Activated CD4-positive, CD25-positive, alpha-beta regulatory T cell treated with anti-CD3 and anti-CD28 coated beads, Interleukin-2, amount 50 U/mL, for 24 hours (primary cell): ENCODE data around the gene SELENOS.
"Not testable (repeated sequence)": the region's sequence is repeated elsewhere in the genome, so short reads cannot be mapped to it uniquely, and the experiment has no call there.

ENCODE experiments used
- ATAC-seq, 2 donors: fragments of 150-1000 bp; cut with Tn5 transposase; one replicate each; pipeline ENCODE4 v1.10.0; 2021; ENCODE audit warnings: mild to moderate bottlenecking in 1 of 2, moderate library complexity in 1 of 2

SELENOS gene

DNA sequence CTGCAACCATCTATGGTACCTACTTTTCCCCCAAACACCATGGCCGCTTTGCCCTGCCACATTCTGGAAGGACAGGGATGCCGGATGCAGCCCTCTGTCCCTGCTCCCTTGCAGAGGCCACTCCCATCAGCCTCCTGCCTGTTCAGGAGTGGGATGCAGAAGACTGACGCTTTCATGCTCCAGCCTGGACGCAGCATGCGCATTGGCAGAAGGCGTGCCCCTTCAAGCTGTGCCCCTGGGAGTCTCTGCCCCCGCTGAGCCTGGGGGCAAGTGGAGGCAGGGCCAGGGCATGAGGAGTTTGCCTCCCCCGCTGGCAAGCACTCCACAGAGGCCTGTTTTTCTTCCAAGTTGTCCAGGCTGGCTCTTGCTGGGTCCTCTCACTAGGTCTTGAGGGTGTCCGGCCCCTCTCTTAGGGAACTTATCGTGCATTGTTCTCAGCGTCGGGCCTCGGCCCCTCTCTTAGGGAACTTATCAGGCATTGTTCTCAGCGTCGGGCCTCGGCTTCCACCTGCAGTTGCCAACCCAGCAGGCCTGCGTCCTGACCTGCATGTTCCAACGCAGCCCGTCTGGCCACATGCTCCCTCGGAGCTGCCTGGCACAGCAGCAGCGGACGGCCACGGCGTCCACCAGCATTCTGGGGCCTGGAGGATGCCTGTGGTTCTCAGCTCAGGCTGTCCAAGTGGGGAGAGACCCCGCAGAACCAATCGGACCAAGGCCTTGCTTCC lies 32.3 kb upstream of the SELENOS start:
- no peak for ATAC-seq

DNA sequence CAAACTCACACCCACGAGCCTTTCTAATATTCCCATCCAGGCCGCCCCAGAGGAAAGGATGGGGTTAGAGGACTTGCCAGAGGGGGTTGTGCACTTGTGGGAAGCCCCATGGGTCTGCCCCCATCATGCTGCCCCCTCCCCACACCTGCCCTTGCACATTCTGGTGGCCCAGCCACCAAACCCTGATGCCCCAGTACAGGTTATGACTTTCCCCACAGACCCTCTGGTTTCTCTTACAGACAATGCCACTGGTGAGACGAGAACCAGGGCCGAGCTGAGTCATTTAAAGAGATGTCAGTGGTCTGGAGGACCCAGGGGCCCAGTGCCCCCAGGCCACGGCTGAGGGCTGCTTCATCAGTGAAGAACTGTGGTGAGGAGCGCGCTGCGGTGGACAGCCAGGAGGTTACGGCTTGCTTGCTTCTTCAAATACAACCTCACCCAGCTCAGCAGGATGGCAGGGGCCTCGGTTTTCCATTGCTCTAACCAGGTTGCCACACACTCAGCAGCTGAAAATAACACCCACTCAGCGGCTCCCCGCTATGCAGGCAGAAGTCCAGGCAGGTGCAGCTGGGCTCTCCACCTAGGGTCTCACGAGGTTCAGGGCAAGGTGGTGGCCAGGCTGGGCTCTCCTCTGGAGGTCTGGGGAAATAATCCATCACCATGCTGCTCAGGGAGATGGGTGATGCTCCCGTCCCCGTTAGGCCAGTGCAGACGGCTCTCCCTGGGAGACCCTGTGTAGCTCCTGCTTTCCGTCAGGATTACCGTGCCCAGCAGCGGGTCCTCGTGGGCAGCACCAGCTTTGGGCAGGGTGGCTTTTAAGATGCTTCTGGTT lies 31.5 kb upstream of the SELENOS start:
- no peak for ATAC-seq

DNA sequence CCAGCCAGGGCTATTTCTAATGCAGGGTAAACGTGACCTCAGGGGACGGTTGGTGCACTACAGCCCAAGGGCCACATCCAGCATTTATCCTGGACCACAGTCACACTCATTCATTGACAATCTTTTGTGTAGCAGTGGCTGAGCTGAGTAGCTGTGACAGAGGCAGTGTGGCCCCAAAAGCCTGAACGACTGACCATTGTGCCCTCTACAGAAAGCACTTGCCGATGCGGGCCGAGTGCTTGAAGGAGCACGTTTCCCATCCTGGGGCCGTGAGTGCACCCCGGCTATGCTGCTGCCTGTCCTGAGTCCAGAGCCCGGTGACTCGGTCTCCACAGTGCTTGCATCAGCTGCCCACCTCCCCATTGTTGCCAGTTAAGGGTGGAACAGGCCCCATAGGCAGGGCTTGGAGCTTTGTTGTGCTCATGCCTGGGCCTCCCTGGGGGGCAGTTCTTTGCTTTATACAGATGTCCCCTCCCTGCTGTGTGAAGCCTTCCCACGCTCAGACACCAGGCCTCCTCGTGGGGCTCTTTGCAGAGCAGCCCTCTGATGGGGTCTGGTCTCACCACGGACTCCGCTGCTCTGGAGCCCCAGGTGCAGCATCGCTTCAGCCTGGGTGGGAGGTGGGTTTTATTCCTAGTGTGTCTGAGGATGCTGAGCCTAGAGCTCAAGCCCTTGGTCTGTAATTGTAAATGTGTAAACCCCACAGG lies 30.8 kb upstream of the SELENOS start:
- no peak for ATAC-seq

DNA sequence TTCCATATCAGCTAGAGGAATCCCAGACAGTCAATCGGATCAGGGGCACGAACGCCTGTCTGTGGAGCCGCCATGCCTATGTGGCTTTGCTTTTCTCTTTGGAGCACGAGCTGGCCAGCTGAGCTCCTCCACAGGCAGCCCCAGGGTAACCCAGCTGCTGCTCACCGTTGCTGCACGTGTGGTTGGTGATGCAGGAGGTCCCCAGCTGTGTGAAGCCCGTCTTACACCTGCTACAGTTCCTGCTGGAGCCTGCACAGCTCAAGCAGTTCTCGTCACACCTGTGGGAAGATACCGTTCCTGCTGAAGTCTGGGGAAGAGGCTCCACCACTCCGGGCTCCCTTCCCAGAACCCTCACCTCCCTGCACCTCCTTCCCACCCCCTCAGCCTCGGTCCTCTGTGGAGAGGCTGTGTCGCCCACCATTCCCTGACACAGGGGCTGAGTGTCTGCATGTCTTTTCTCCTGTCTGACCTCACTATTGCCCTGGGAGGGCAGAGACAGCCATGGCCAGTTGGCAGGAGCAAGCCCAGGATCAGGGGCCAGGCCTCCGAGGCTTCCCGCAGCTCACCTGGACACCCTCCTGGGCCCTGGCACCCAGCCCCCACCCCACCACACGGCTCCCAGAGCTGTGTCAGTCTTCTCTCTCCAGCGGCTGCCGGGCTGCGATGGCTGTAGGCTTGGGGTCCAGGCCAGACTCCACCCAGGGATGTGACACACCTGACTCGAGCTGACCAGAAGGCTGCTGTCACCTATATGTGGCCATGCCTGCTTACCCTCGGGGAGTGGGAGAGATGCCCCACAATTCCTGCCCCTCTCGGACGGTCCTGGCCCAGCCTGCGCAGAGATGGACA lies 30.0 kb upstream of the SELENOS start:
- no peak for ATAC-seq

DNA sequence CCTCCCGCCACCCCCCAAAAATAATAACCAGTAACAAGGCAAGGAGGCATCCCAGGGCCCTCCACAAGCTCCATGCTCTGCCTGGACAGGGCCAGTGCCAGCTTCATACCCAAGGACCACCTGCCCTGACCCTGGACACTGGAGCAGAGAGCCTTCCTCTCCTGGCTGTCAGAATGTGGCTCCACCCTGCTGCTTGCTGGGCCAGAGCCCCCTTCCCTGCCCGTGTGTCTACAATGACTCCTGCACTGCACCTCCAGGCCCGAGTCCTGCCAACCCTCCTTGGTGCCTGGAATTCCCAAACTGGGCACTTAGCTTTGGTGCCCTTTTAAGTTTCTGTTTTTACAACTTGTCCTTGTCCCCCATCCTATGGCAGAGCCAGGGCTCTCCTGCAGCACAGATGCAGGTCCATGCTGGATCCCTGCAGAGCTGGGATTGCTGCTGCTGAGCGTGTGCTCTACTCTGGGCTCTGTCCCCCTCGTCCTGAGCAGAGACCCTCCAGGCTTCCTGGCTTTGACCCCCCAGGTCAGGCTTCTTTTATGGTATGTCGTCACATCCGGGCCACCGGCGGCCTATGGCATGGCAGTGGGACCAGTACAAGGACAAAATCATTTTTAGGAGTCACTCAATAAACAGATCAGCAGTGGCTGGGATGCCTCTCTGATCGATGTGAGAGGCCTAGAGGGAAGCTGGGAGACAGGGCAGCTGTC lies 29.2 kb upstream of the SELENOS start:
- ATAC-seq: no peak

DNA sequence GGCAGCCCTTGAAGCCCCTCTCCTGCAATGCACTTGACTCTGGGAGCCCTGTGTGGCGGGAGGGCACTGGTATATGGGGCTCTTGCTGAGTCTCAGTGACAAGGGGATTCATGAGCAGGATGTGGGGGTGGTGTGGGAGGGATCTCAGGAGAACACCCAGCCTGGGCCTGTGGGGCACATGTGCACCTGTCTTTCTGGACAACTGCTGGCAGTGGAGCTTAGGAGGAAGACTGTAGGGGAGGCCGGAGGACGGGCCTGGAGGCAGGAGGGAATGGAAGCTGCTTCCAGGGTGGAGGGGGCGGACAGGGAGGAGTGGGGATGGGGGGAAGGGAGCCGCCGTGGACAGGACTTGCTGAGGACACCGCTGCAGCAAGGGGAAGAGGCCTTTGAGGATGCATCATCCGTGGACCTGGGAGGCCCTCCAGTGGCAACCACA lies 28.6 kb upstream of the SELENOS start:
- no peak for ATAC-seq

DNA sequence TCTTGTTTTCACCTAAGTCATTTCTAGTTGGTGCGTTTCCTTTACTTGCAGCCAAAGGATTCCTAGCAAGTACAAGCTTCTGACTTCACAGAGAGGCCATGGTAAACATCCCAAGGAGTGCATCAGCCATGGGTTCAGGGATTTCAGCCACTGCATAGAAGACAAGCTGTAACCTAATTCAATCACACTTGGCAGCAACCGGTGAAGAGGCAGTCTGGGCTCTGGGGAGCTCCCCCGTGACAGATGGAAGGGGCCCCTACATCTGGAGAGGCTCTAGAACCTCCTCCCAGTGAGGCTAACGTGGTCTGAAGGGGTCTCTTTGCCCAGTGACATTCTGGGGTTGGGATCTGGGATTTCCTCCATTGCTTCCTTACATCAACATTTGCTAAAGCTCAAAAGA lies 26.1 kb upstream of the SELENOS start:
- ATAC-seq: no peak

DNA sequence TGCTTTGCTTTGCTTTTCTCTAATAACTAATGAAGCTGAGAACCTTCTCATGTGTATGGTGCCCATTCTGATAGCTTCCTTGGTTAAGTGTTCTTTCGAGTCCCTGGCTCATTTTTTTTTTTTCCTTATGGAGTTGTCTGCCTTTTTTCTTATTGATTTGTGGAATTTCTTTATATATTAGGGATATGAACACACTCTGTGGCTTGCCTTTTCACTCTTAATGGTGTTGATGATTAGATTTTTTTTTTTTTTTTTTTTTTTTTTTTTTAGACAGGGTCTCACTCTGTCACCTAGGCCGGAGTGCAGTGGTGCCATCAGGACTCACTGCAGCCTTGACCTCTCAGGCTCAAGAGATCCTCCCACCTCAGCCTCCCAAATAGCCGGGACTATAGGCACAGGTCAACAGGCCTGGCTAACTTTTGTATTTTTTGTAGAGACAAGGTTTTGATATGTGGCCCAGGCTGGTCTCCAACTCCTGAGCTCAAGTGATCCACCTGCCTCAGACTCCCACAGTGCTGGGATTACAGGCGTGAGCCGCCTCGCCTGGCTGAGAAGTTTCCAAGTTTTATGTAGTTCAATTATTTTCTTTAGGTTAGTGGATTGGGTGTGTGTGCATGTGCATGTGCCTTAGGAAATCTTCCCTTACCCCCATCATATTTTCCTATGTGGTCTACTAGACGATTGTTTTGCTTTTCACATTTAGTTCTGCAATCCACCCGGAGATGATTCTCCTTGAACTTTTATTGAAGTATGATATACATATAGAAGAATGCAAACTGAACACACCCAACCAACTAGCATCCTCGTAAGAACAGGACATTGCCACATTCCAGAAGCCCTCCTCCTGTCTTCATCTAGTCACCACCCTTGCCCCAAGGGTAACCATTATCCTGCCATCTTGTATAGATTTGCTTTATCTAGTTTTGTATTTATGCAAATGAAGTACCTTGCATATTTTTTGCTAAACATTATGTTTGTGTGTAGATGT lies 19.4 kb upstream of the SELENOS start:
- ATAC-seq: no peak

DNA sequence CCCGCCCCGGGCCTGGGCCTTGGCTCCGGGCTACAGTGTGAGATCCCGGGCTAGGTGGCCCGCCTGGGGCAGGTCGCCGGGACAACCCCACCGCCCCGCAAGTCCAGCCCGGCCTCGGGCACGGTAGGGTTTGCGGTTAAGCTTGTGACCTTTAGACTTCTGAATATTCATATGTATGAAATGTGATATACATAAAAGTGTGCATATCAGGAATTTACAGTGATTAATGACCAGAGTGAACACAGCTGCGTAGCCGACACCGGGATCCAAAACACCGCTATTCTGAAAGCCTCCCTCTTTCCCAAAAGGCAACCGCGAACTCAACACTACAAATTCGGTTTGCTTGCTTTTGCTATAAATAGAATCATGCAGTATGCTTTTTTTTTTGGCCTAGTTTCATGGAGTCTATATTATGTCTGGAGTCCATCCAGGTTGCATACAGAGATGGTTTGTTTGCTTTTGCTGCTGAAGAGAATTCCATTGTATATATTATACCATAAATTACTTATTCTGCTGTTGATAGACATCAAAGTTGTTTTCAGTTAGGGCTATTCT lies 18.4 kb upstream of the SELENOS start:
- ATAC-seq: no peak

DNA sequence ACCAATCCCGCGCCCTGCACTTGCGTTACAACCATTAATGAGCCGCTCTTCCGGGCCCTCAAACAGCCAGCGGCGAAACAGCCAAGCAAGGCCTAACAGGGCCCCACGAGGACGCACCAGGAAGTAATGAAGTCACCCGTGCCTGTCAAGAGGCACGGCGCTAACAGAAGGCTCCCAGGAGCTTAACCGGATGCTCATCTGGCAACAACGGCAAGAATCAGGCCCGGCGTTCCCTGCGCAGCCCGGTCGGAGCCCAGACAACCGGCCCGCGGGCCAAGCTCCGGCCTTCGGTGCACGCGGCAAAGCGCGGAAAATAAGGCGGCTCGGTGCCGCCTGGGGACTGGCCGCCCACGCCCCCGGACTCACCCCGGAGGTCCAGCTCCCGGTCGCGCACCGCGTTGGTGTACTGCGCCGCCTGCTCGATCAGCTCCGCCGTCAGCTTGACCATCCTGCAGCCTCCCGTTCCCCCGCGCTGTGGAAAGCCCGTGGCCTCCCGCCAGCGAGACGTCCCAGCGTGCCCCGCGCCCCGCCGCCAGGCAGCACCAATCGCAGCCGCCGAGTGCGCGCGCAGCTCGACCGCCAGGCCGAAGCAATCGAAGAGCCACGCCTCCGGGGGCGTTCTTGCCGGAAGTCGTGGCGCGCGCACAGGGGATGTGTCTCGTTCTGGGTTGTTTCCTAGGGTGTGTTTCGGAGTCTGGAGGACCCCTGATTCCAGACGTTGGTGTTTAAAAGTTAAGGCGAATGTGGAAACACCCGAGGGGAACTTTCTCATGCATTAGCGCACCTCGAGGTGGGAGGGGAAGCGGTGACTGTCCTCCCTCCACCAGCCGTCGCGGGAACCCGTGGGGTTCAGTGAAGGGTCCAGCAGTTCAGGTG lies 17.7 kb upstream of the SELENOS start, which contains the start of gene SNRPA1:
TSS of gene SNRPA1 (minus strand) at position 518 of the 876 bp plus-strand sequence. CDS start at position 448, 70 bp downstream.
- ATAC-seq: peak; percentile 80 to 85

DNA sequence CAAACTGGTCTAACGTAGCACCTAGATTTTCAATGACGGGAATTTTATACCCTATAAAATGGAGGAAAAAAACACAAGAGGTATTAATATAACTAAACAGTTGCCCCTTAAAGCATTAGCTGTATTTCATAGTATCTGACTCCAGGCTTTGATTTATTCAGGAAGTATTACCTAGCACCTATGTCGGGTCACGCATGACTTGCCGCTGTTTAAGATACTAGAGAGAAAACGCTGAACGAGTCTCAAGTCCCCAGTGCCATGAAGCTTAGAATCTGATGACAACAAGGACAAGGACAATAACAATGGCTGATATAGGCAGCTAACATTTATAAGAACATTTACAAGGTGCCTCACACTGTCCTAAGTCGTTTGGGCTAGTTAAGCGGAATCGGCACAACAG lies 15.8 kb upstream of the SELENOS start:
- ATAC-seq: no peak

DNA sequence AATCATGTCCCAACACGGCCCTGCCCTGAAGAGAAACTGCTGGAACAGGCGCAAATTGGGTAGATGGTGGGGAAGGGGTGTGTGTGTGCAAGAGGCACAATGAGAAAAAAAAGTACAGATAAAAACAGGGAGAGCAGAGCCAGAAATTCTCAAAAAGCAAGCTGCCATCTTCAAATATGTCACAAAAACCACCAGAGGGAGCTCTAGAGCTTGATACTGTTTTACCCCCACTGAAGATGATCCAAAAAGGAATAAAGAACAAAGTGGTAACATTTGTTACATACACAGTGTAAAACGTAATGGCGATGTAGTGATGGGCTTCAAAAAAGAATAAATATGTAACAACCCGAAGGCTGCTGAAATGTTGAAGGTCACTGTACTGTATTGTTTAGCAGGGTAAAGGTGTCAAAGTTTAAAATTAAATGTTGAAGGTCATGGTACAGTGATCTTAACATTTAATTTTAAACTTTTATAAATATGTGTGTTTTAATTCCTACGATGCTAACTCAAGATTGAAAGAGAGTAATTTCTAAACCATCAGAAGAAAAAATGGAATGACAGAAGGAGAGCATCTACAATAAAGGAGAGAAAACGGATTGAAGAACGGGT lies 11.7 kb upstream of the SELENOS start:
- ATAC-seq: peak in 1 of 2 donors; percentile 53

DNA sequence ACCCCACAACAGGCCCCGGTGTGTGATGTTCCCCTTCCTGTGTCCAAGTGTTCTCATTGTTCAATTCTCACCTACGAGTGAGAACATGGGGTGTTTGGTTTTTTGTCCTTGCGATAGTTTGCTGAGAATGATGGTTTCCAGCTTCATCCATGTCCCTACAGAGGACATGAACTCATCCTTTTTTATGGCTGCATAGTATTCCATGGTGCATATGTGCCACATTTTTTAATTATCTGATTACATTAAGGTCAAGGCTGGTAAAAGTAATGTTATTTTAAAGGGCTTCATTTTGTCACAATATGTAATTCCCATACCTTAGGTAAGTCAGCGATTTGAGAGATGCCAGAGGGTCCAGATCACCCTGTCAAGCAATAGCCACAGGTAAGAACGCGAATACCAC lies 10.1 kb upstream of the SELENOS start:
- ATAC-seq: not testable (repeated sequence)

DNA sequence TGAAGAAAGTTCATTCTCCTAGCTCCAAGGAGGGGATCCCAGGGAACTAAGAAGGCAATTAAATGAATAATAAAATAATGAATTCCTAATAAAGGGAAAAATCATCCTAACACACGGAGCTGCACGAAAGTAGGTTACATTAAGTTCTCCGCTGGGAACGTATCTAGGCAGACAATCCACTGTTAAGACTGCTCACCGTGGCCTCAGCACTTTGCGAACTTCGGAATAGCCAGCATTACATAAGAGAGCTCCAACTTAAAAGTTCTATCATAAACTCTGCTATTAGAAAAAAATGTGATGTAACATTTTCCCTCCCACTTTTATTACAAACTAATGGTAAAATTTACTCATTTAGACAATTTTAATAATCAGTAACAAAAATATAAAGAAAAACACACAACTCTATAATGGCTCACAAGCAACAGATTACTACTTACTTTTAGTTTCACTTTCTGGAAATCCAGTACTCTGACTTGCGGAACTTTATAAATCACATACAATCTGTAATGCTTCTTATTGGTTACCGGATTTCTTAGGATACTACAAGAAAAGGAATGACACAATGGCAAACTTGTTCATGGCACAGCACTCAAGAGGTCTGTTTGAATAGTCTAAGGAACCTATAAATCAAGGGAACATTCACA lies 9.3 kb upstream of the SELENOS start:
- peak; percentile 24 to 35 for ATAC-seq

DNA sequence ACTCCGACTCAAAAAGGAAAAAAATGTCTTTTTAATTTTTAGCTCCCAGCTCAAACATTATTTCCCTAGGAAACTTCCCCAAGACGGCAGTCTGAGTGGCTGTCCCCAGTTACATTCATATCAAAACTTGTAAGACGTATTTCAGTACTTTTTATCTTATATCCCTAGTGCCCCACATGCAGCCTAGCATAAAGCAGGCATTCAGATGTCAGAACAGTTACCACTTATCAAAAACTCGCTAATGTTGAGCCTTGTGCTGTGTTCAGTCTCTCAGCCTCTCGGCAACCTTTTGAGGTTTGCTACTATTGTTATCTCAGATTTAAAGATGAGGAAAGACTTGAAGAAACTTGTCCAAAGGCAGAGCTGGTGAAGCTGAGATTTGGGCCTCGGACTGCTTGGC lies 6.6 kb upstream of the SELENOS start:
- ATAC-seq: no peak

DNA sequence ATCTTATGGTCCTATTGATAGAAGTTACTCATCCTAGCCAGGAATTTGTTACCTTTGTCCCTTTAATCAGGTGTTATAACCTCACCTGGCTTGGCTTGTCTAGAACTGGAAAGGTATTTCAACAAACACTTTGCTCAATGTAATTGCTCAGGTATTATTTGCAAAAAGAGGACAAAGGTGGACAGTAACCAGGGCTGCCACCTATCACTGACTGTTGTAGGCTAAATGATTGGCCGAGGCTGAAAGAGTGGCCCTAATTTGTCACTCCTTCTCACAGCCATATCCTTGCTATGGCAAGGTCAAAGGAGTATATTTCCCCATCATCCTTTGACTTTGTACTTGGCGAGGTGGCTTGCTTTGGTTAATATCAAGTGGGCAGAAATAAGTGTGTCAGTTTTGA lies 2.7 kb upstream of the SELENOS start:
- no peak for ATAC-seq

DNA sequence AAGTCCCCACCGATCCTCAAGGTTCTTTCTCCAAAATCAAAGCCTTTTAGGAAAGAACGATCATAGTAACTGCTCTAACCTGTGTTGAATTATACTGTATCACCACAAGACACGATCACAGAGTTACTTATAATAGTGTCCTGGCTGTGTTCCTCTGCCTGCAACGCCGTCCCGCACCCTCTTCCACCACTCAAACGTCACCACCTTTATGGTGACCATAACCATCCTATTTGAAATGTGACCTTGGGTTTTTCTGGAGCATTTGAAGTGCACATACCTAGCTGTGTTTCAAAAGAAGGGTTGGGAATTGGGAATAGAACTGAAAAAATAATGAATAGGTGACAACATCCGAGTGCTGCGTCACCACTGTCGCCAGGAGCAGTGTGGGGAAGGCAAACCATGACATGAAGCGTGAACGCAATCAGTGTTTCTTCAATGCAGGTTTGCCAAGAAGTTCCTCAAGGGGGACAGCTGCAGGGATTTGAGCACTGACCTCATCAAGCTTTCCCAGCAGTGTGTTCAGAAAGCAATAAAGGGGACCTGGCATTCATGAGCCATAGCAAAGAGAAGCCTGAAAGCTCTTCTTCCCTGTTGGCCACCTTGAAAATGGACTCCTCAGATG lies 769 bp upstream of the SELENOS start:
- no peak for ATAC-seq
